Parathyroid adenoma (tissue), 2 donors: ENCODE data around the gene NGEF.

Source experiments
- H2AFZ ChIP-seq: fragments of 300-600 bp; sonication (generic); one replicate; pipeline ENCODE4 v1.7.0; 2017; ENCODE audit warnings: antibody characterized with exemption, mild to moderate bottlenecking
- H3K27ac ChIP-seq: fragments of 300-600 bp; sonication (generic); one replicate; pipeline ENCODE4 v1.7.0; 2017
- H3K27me3 ChIP-seq: fragments of 300-600 bp; sonication (generic); one replicate; pipeline ENCODE4 v1.7.0; 2017; ENCODE audit warnings: low read length; ENCODE audit not compliant: control insufficient read depth, insufficient read depth
- H3K36me3 ChIP-seq: fragments of 300-600 bp; sonication (generic); one replicate; pipeline ENCODE4 v1.7.0; 2017; ENCODE audit warnings: low read length; ENCODE audit not compliant: control insufficient read depth, insufficient read depth
- H3K4me1 ChIP-seq: fragments of 300-600 bp; sonication (generic); one replicate; pipeline ENCODE4 v1.7.0; 2017; ENCODE audit warnings: control low read depth
- H3K4me2 ChIP-seq: fragments of 300-600 bp; sonication (generic); one replicate; pipeline ENCODE4 v1.7.0; 2017; ENCODE audit warnings: low read length
- H3K4me3 ChIP-seq: fragments of 300-600 bp; sonication (generic); one replicate; pipeline ENCODE4 v1.7.0; 2017; ENCODE audit warnings: low read depth, low read length
- H3K79me2 ChIP-seq: fragments of 300-600 bp; sonication (generic); one replicate; pipeline ENCODE4 v1.7.0; 2017; ENCODE audit warnings: control low read depth
- H3K9ac ChIP-seq: fragments of 300-600 bp; sonication (generic); one replicate; pipeline ENCODE4 v1.7.0; 2017; ENCODE audit warnings: mild to moderate bottlenecking
- H3K9me3 ChIP-seq: fragments of 300-600 bp; sonication (generic); one replicate; pipeline ENCODE4 v1.7.0; 2017; ENCODE audit warnings: low read length; ENCODE audit not compliant: control insufficient read depth
- TF ChIP-seq, protein P1 (sequence below): fragments of 300-600 bp; sonication (generic); IDR thresholded peaks from one replicate; pipeline ENCODE4 v1.7.0; 2017; ENCODE audit warnings: antibody characterized with exemption, mild to moderate bottlenecking
- donor health status: primary hyperparathyroidism.

The NGEF gene

DNA sequence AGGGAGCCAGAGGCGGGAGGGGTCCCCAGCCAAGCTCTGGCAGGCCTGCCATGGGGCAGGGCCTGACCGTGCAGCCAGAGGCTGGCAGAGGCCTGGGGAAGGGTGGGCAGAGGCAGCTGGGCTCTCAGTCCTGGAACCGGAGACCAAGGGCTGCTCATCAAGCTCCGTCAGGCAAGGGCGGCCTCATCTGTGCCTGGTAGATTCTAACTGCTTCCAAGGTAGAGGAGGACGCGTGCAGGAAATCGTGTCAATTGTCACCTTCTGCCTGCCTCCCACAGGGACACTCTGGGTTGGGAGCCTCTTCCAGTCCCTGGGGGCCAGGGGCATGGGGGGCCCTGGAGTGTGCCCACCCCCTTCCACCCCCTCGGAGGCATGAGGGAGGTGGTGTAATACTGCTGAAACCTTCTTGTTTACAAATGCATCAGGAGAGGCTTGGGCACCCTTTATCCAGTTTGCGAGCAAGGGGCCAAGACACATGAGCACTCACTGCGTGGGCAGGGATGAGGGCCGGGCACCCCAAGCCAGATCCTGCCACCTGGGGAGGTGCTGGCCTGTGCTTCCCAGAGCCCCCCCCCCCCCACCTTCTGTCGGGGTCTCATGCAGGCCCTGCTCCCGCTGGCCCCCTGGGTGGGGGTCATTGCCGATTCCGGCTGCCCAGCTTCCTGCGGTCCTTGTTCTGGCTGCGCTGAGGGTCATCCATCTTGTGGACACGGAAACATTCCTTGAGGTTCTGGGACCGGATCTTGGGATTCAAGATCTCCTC is 134.0 kb downstream of the NGEF start:
- Histone ChIP-seq H2AFZ (no peak overlapping the region), H3K27ac (no peak overlapping the region), H3K4me2 (no peak overlapping the region), H3K36me3 (no peaks in the 10 kb centered on the region), H3K9me3 (no peaks in the 10 kb centered on the region), H3K9ac (no peak overlapping the region), H3K4me3 (no peak overlapping the region), H3K79me2 (no peaks in the 10 kb centered on the region), H3K27me3 (no peaks in the 10 kb centered on the region), H3K4me1 (peaks cover 2% of the 10 kb centered on the region)
- TF ChIP-seq, protein P1, sequence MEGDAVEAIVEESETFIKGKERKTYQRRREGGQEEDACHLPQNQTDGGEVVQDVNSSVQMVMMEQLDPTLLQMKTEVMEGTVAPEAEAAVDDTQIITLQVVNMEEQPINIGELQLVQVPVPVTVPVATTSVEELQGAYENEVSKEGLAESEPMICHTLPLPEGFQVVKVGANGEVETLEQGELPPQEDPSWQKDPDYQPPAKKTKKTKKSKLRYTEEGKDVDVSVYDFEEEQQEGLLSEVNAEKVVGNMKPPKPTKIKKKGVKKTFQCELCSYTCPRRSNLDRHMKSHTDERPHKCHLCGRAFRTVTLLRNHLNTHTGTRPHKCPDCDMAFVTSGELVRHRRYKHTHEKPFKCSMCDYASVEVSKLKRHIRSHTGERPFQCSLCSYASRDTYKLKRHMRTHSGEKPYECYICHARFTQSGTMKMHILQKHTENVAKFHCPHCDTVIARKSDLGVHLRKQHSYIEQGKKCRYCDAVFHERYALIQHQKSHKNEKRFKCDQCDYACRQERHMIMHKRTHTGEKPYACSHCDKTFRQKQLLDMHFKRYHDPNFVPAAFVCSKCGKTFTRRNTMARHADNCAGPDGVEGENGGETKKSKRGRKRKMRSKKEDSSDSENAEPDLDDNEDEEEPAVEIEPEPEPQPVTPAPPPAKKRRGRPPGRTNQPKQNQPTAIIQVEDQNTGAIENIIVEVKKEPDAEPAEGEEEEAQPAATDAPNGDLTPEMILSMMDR, result no peak

DNA sequence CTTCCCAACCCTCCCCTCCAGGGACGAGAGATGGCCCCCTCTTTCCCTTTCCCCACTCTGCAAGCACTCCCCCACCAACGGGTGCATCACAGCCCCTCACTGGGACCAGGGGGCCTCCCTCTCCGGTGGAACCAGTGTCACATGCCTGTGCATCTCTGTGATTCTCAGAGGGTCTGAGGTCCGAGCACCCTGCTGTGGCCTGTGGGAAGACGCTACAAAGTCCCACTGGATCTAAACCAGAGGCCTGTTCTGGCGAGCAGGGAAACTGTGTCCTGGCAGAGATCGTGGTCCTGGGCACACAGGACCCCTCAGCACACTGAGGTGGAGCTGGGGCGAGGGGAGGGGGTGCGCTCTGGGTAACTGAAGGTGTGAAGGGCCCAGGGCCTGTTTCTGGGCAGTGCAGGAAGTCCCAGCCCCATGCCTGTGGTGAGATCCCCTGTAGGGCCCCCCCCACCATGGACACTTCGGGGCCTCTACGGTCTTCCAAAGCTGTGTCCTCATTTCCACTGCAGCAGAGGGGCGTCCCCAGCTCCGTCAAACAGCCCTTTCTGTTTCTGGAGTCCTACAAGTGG is 135.0 kb downstream of the NGEF start:
- H3K9me3 ChIP-seq, result no peaks in the 10 kb centered on the region
- H3K27ac ChIP-seq, result no peak overlapping the region
- H3K9ac ChIP-seq, result no peak overlapping the region
- no peaks in the 10 kb centered on the region for H3K79me2 ChIP-seq
- H2AFZ ChIP-seq, result no peak overlapping the region
- H3K4me2 ChIP-seq, result no peak overlapping the region
- no peaks in the 10 kb centered on the region for H3K36me3 ChIP-seq
- H3K27me3 ChIP-seq, result no peaks in the 10 kb centered on the region
- no peak overlapping the region for H3K4me3 ChIP-seq
- H3K4me1 ChIP-seq, result peaks cover 2% of the 10 kb centered on the region
- TF ChIP-seq, protein P1, result no peak

DNA sequence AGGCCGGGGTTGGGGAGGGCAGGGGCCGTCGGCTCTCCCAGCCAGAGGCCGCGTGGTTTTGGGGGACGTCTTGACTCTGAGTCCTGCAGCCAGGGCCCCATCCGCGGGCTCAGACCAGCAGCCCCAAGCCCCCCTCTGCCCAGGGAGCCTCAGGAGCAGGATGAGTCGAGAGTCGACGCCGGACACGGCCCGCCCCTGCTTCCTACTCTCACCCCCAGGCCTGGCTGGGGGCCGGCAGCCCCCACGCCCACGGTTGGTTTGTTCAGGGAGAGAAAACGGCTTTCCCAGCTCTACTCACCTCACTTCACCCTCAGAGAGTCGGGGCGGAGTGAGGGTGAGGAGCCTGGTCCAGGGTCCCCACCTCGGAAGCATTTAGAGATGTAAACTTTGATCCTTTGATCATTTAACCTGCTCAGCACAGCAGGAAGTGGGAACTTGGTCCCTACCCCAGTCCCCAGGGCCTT is 136.0 kb downstream of the NGEF start:
- Histone ChIP-seq H3K27ac (no peak overlapping the region), H3K4me3 (no peak overlapping the region), H3K4me1 (peaks cover 2% of the 10 kb centered on the region), H3K9me3 (no peaks in the 10 kb centered on the region), H3K79me2 (no peaks in the 10 kb centered on the region), H3K27me3 (no peaks in the 10 kb centered on the region), H3K36me3 (no peaks in the 10 kb centered on the region), H2AFZ (peak overlapping the region; percentile 85), H3K9ac (no peak overlapping the region), H3K4me2 (peak overlapping the region; percentile 68)
- TF ChIP-seq, protein P1, result no peak

DNA sequence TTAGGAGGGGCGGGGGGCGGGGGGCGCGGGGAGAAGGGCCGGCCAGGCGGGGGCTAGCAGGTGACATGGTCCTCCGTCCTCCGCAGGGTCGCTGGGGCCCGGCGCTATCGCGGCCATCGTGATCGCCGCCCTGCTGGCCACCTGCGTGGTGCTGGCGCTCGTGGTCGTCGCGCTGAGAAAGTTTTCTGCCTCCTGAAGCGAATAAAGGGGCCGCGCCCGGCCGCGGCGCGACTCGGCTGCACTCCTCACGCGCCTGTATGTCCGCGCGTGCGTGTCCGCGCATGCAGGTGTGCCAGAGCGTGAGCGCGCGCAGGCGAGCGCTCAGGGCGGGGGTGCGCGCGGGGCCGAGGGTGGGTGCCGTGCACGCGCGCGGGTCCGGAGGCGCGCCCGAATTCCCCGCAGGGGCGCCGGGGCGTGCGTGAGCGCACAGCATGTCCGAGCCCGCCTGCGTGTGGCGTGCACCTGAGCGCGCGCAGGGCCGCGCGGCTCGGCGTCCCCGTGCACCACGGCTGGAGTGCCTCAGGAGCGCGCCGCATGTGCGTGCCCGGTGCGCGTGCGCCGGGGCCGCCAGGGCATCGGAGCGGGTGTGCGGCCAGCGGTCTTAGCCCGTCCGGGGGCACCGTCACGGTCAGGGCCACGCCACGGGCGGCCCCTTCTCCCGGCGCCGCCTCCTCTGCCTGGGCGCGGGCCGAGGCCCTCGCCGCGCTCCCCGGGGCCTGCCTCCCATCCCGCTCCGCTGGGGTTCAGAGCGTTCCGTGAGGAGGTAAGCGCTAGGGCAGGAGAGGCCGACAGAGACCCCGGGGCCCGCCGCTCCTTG is 136.7 kb downstream of the NGEF start:
- TF ChIP-seq, protein P1, result peak; percentile 17
- Histone ChIP-seq H3K27ac (no peak overlapping the region), H3K4me1 (peaks cover 2% of the 10 kb centered on the region), H3K4me3 (peak overlapping the region; percentile 29), H3K9ac (no peak overlapping the region), H3K4me2 (peak overlapping the region; percentile 68), H3K9me3 (no peaks in the 10 kb centered on the region), H3K27me3 (no peaks in the 10 kb centered on the region), H3K79me2 (no peaks in the 10 kb centered on the region), H3K36me3 (no peaks in the 10 kb centered on the region), H2AFZ (peak overlapping the region; percentile 85)
